HuH-7.5 (cell line): ENCODE results near the gene PPME1.

Source experiments
- DNase-seq: peaks from one replicate; pipeline ENCODE4 v3.0.0; 2011; ENCODE audit warnings: low spot score

The PPME1 gene

GRCh38 chr11:74162681-74163467, 8.2 kb upstream of the PPME1 start:
- DNase-seq: no peak

GRCh38 chr11:74168838-74169237, 2.3 kb upstream of the PPME1 start:
- no peak for DNase-seq

GRCh38 chr11:74169738-74170458, 1.2 kb upstream of the PPME1 start:
- DNase-seq: no peak

GRCh38 chr11:74171630-74171968, 510 bp downstream of the PPME1 start:
- no peak for DNase-seq

- no peak for DNase-seq
Measured at GRCh38 chr11:74171997-74172396, 908 bp downstream of the PPME1 start.

GRCh38 chr11:74175920-74176319, 4.8 kb downstream of the PPME1 start:
- DNase-seq: no peak

- DNase-seq: no peak
Measured at GRCh38 chr11:74179234-74180052, 8.4 kb downstream of the PPME1 start.

GRCh38 chr11:74182635-74183034, 11.5 kb downstream of the PPME1 start:
- no peak for DNase-seq

GRCh38 chr11:74185285-74185684, 14.2 kb downstream of the PPME1 start:
- DNase-seq: no peak

- no peak for DNase-seq
Measured at GRCh38 chr11:74185695-74186094, 14.6 kb downstream of the PPME1 start.

- DNase-seq: no peak
Measured at GRCh38 chr11:74195828-74196227, 24.7 kb downstream of the PPME1 start.

GRCh38 chr11:74196781-74197486, 25.8 kb downstream of the PPME1 start:
- no peak for DNase-seq

- DNase-seq: no peak
Measured at GRCh38 chr11:74203966-74204365, 32.9 kb downstream of the PPME1 start.

- no peak for DNase-seq
Measured at GRCh38 chr11:74204701-74205100, 33.6 kb downstream of the PPME1 start.

- no peak for DNase-seq
Measured at GRCh38 chr11:74205181-74205580, 34.1 kb downstream of the PPME1 start.

GRCh38 chr11:74206746-74207145, 35.7 kb downstream of the PPME1 start:
- no peak for DNase-seq

GRCh38 chr11:74208507-74208906, 37.4 kb downstream of the PPME1 start:
- DNase-seq: no peak

GRCh38 chr11:74212533-74212932, 41.4 kb downstream of the PPME1 start:
- no peak for DNase-seq

- DNase-seq: no peak
Measured at GRCh38 chr11:74220376-74220775, 49.3 kb downstream of the PPME1 start.

- DNase-seq: no peak
Measured at GRCh38 chr11:74221816-74222215, 50.7 kb downstream of the PPME1 start.

- DNase-seq: no peak
Measured at GRCh38 chr11:74225565-74225964, 54.5 kb downstream of the PPME1 start.

GRCh38 chr11:74226907-74227306, 55.8 kb downstream of the PPME1 start:
- peak; percentile 3 for DNase-seq
